Hematopoietic multipotent progenitor cell treated with erythropoietin and hydrocortisone succinate and interleukin-3 and kit ligand, for 4 days (in vitro differentiated cells): Measurements from ENCODE around the gene PROM2.
"Not testable (repeated sequence)": the region's sequence is repeated elsewhere in the genome, so short reads cannot be mapped to it uniquely, and the experiment has no call there.

Experiments
- DNase-seq: peaks from one replicate; pipeline ENCODE4 v3.0.0-alpha.2; 2015

Gene PROM2, protein sequence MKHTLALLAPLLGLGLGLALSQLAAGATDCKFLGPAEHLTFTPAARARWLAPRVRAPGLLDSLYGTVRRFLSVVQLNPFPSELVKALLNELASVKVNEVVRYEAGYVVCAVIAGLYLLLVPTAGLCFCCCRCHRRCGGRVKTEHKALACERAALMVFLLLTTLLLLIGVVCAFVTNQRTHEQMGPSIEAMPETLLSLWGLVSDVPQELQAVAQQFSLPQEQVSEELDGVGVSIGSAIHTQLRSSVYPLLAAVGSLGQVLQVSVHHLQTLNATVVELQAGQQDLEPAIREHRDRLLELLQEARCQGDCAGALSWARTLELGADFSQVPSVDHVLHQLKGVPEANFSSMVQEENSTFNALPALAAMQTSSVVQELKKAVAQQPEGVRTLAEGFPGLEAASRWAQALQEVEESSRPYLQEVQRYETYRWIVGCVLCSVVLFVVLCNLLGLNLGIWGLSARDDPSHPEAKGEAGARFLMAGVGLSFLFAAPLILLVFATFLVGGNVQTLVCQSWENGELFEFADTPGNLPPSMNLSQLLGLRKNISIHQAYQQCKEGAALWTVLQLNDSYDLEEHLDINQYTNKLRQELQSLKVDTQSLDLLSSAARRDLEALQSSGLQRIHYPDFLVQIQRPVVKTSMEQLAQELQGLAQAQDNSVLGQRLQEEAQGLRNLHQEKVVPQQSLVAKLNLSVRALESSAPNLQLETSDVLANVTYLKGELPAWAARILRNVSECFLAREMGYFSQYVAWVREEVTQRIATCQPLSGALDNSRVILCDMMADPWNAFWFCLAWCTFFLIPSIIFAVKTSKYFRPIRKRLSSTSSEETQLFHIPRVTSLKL

DNA sequence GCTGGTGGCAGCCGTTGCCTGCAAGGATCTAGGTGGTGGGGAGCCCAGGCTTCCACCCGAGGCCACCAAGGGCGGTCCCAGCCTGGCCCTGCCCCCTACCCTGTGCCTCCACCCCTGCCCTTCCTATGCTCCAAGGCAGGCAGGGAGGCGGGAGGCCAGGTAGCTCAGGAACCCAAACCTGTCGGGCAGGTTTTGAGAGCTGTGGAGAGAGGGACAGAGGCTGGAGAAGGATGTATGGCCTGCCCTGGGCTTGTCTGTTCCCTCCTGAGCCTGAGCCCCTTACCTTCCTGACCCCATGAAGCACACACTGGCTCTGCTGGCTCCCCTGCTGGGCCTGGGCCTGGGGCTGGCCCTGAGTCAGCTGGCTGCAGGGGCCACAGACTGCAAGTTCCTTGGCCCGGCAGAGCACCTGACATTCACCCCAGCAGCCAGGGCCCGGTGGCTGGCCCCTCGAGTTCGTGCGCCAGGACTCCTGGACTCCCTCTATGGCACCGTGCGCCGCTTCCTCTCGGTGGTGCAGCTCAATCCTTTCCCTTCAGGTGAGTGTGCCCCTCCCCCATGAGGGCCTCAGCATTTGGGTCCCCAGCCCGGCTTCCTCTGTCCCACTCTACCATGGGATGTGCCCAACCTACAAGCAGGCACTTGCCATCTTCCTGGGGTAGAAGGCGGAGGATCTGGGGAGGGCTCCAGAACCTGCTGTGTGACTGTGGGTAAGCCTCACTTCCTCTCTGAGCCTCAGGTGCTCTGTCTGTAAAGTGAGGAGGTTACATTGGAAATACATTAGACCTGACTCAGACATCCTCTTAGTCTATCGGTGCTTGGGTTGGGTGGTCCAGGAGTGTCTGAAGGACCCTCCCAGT is at the start of gene PROM2:
Gene PROM2 (plus strand): TSS at position 159 of the 860 bp plus-strand sequence. CDS start 137 bp downstream, at position 296.
- no peak for DNase-seq

DNA sequence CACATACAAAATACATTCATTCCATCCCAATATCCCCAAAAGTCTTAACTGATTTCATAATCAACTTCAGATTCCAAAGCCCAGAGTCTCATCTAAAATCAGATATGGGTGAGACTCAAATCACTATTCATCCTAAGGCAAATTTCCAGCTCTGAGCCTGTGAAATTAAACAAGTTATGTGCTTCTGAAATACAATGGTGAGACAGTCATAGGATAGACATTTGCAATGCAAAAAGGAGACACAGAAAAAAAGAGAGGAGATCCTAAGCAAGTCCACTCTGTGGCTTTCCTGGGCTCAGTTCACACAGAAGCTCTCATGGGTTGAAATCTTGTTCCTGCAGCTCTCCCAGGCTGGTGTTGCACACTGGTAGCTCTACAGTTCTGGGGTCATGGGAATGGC is 48.6 kb upstream of the PROM2 start:
- no peak for DNase-seq

DNA sequence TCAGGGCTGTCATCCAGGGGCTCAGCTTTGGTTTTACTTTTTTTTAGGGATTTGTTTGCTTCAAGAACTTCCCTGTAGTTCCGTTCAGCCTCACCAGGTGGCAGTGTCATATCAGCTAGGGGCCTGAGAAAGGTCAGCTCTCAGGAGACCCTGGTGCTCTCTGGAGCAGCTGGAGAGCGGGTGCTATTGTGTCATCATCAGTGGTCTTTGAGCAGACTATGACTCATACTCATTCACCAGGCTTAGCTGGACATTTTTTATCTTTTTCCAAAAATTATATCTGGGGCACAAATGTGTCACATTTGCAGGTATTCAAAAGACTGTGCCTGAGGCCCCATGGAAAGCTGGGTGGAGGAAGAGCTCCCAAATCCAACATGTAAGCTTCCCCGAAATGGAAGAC is 42.5 kb upstream of the PROM2 start:
- peak; percentile 73 for DNase-seq

DNA sequence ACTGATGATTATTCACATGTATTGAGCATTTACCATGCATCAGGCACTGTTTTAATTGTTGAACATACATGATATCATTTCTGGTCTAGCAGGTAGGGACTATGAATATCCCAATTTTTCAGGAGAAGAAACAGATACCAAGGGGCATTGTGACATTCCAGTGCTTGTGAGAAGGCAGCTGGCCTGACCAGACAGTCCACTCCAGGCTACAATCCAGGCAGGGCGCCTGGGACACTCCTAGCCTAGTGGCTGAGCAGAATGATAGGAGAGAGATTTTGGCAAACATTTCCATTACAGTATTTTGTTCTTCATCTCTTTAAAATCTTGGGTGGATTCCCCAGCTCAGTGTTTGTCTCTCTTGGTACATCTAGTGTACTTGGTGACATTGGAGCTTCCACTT is 42.0 kb upstream of the PROM2 start:
- DNase-seq, result no peak

DNA sequence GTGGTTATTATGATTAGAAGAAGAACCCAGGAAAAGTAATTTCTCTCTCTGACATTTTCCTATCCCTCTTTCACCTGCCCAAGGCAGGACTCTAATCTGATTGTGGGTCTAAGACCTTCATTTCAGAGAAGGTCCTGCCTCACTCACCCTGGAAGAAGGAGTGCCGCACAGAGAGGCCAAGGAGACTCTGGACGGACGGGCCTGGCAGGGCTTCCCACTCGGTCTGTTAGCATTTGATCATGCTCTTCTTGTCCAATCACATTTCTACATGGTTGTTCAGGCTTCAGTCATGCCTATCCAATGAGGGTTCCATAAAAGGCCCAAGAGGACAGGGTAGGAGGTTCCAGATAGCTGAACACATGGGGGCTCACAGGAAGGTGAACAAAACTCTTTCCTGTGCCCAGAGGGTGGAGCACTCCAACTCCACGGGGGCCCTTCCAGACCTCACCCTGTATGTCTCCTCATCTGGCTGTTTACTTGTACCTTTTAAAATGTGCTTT is 39.9 kb upstream of the PROM2 start:
- no peak for DNase-seq

DNA sequence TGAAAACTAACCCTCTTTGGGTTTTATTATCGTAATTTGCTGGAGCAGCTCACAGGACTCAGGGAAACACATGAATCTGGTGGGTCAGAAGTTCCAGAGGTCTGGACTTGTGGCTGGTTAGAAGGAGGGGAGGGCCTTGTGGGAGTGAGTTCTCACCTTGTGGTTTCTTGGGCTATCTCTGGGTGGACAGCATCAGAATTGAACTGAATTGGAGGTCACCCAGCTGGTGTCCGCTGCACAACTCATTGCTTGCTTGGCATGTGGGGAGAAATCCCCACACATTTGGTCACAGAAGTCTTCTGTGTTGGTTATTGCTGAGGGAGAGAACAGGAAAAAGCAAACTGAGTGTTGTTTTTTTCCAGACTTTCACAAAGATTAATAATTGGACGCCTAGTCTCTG is 39.4 kb upstream of the PROM2 start:
- no peak for DNase-seq

DNA sequence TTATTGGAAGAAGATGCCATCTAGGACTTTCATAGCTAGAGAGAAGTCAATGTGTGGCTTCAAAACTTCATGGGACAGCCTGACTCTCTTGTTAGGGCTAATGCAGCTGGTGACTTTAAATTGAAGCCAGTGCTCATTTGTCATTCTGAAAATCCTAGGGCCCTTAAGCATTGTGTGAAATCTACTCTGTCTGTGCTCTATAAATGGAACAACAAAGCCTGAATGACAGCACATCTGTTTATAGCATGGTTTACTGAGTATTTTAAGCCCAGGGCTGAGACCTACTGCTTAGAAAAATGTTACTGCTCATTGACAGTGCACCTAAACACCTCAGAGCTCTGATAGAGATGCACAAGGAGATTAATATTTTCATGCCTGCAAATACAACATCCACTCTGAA is 36.1 kb upstream of the PROM2 start:
- DNase-seq, result no peak

DNA sequence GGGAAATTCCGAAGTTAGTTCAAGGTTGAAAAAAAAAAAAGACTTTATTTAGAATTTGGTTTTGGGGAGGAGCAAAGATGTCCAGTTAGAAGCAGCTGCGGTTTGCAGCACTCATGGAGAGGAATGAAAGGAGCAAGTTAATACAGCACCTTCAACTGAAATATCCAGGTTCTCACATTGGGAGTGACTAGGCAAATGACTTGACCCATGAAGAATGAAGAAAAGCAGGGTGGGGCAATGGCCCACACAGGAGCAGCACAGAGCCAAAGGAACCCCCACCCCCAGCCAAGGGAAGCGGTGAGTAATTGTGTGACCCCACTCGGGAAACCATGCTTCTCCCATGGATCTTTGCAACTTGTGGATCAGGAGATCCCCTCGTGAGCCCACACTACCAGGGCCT is 34.2 kb upstream of the PROM2 start:
- DNase-seq, result no peak

DNA sequence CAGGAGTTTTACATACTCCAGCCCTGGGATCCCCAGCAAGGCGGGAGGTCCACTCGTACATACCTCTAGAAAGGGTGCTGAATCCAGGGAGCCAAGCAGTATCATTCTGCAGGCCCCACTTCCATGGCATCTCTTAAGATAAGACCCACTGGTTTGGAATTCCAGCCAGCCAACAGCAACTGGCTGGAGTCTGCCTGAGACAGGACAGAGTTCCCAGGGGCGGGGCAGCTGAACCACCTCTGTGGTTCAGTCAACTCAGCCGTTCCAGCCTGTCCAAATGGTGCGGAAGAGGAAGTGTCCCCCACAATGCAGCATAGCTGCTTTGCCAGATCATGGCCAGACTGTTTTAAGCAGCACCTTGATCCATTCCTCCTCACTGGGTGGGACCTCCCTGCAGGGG is 33.7 kb upstream of the PROM2 start:
- DNase-seq, result no peak

DNA sequence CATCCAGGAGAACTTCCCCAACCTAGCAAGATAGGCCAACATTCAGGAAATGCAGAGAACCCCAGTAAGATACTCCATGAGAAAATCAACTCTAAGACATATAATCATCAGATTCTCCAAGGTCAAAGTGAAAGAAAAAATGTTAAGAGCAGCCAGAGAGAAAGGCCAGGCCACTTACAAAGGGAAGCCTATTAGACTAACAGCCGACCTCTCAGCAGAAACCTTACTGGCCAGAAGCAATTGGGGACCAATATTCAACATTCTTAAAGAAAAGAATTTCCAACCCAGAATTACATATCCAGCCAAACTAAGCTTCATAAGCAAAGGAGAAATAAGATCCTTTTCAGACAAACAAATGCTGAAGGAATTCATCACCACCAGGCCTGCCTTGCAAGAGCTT is 32.2 kb upstream of the PROM2 start:
- not testable (repeated sequence) for DNase-seq

DNA sequence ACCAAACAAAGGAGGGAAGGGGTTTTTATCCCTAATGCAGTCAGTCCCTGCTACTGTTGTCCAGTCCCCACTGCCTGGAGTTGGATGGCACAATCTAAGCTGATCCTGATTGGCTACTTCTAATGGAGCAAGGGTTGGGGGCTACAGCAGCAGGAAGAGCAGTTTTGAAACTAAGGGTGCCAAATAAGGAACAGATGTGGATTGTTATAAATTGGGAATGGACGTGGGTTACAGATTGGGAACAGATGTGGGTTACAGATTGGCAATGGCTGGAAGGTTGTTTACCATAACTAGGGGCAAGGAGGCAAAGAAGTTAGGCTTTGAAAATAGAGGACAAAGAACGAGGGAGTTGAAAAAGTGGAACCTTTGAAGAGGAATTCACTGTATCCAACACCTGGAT is 16.0 kb upstream of the PROM2 start:
- no peak for DNase-seq

DNA sequence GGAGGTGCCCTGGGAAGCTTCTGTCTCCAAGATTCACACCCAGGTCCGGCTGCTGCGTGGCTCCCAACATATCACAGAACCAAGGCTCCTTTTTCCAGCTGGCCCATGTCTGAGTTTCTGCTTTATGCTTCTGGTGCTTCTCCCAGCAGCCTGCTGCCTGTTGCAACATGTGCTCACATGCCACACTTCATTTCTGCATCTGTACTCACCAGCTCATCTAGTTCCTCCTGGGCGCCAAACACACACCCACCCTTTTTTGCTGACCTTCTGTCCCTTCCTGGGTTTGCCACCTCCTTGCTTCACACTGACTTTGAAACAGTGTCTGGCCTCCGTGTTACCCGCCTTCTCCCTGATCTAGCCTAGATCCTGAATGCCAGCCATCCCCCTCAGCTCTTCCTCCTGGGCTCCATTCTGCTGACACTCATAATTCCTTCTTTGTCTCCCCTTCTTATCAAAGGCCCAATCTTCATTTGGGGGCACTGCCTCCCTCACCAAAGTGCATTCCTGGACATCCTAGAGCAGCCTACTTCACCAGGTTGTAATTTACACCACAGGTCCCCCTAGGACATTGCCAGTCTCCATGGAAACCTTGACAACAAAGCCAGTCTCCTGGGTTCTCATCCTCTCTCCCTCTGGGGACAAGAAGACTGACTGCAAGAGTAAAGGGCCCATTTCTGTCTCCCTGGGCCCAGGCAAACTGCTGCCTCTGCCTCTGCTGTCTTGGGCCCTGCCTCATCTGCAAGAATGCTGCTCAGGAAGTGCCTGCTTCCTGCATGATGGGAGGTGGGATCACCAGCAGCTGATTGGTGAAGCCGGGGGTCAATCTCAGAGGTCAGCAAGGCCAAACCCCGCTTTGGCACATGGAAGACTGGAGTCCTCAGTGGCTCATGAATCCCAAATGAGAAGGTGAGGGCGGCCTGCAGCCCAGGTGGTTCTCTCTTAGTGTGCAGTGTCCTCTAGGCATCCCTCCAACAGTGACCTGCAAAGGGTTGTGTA is 13.9 kb upstream of the PROM2 start:
- peak; percentile 13 for DNase-seq

DNA sequence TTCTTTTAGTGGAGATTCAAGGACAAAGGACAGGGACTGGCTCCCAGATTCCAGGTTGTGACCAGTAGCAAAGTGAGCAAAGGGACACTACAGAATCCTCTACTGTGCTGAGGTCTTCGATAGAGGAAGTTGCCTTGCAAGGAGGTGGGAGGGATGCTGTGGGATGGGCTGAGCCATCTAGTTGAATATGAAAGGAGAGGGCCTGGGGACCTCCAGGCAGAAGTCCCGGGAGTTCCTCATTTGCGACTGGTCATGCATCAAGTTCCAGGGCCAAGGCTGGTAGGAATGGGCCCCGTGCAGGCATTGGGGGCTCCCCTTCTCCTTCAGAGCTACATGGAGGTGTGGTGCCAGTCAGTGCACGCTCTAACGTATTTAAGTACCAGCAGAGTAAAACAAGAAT is 12.6 kb upstream of the PROM2 start:
- peak; percentile 9 for DNase-seq

DNA sequence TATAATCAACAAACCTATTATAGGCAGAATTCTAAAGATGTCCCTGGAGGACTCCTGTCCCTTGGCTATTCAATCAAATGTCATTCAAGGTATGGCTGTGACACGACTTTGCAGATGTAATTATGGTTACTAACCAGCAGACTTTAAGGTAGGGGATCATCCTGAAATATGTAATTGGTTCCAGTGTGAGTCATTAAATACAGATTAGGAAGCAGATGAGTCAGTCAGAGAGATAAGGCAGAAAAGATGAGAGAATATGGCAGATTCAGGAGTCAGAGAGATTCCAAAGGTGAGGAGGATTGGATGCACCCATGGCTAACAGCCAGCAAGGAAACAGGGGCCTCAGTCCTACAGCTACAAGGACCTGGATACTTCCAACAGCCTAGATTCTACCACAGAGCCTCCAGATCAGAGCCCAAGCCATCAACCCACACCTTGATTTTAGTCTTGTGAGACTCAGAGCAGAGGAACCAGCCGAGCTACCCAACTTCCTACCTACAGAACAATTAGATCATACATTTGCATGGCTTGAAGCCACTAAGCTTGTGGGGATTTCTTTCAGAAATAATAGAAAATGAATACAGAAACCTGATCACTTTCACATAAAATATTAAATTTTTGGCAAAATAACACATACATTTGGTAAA is 11.2 kb upstream of the PROM2 start:
- no peak for DNase-seq

DNA sequence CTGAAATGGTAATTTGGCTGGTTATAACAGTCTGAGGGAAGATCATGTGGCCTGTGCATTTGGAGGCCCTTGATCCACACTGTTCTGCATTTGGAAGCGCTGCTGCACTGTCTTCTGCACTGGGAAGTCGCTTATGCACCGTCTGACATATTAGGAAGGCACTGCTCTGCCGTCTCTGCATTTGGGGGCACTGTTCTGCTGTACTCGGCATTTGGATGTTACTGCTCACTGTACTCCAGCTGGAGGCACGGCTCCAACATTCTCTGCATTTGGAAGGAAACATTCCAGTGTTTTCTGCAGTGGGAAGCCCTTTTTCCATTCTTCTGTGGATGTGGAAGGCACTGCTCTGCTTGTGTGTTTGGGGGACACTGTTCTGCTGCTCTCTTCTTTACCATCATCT is 9.6 kb upstream of the PROM2 start:
- no peak for DNase-seq

DNA sequence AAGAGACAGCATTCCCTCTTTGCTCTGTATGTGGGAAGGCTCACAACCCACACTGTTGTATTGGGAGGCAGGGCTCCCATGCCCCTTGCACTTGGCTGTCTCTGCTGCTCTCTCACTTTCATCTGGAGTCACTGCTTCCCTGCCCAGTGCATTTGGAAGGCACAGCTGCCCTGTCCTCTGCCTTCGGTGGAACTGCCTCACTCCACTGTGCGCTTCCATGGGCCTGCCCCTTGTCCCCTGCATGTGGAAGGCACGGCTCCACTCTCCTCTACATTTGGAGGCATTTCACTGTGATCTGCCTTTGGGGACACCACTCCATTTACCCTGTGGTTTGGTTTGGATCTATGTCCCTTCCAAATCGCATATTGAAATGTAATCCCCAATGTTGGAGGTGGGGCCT is 9.1 kb upstream of the PROM2 start:
- no peak for DNase-seq

DNA sequence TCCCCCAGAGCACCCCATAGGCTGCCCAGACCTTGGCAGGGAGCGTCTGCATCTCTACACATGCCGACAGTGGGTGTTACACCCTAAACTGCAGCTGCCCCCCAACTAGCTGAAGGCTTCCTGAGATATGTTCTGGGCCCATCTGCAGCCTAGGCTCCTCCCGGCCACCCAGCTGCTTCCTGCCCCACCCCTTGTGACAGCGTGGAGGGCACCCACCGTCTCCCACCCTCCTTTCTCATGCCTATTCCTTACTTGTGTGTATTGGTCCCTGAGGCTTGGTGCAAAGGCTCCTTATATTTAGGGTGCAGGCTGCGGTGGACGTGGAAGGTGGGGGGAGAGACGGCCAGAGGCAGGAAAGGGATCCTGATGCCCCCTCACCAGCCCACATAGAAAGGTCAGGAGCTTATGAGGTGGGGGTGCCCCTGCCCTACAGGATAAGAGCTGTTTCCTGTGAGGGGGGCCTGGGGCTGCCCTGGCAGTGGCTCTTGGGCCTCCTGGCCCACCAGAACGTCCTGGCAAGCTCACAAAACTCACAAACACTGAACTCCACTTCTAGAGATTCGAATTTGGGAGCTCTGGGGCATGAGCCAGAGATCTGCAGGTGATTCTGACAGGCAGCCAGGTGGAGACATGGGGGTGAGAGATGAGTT is 7.3 kb upstream of the PROM2 start:
- DNase-seq, result no peak

DNA sequence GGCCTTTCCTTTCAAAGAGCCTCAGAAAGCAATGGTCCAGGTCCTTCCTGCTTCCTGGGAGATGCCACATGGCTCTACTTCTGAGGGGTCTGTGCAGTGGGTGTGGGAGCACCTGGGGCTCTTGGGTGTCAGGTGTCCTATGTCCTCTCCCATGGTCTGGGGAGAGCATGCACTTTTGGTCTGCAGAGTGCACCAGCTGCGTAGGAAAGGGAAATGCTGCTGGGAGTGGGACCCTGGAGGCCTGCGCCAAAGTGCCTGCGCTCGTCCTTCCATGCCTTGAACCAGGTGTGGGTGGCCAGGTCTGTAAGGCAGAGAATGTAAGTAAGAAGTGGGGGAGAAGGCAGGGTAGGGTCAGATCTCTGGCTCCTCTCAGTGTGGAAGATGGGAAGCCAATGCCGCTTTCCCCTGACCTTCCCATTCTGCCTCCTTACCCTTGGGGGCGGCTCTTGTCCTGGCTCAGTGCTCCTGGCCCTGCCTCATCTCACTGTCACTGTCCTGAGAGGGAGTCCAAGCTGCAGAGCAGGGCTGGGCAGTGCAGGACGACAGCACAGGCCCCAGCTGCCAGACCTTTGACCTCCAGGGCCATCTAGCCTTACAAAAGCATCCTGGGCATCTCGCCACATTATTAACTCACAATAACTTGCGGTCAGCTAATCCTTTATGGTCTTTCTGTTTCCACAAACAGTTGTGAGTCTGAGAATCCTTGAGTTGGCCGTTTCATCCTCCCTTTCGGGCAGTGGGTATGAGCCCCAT is 6.6 kb upstream of the PROM2 start:
- no peak for DNase-seq

DNA sequence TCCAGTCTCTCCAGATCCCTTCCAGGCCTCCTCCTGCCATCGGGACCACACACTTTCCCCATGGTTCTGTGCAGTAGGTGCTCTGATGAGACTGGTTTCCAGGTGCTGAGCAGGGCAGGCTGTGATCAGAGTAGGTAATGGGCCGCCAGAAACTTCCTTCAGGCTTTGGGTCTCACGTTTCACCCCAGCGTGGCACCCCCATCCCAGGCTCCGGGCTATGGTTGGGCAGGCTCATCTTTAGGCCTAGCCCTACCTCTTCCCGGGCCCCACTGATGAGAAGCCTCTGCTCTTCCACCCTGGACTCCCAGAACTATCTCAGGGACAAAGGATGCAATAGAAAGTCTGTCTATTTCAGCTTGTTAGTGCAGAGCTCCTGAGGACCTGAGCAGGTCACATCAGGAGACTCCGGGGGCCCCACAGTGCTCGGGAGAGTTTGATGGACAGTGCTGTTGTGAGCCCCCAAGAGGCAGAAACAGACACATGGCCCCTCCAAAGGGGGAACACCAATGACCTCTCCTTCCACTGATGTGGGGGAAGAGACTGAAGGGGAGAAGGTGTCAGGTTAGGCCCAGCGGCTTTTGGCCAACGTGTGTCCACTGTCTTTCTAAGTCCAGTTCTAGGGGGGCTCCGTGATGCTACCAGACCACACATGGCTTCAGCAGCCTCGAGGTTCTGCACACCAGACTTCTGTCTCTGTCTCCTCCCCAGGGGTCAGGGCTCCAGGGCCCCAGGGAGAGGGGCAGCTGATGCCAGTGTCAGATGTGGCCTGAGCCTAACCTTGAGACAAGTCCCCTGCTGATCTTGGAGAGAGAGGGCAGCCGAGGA is 5.8 kb upstream of the PROM2 start:
- DNase-seq, result no peak
